ENCODE results near the gene USP32. TPM values are rescaled to one million over a fixed set of nuclear protein-coding genes. Genes with fewer than 3 reads are reported as not detected.

The USP32 gene
- total and polyA plus RNA-seq, 2 of the 8 experiments (the other 6 are each of a cell fraction or from before 2014, with no cell fraction given), result 29.6 to 112 TPM

DNA sequence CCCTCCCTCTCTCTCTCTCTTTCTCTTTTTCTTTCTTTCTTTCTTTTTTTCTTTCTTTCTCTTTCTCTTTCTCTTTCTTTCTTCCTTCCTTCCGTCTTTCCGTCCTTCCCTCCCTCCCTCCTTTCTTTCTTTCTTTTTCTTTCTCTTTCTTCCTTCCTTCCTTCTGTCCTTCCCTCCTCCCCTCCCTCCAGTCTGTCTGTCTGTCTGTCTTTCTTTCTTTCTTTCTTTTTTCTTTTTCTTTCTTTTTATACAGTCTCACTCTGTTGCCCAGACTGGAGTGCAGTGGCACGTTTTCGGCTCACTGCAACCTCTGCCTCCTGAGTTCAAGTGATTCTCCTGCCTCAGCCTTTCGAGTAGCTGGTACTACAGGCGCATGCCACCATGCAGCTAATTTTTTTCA, 227.8 kb downstream of the USP32 start:
- H2BK15ac ChIP-seq (ENCODE audit: low read length), result no peak overlapping the region
- peaks cover 0 to 36% (median 25%) of the 10 kb centered on the region in 4 experiments; a peak in 6 of 7 replicates for H3K4me1 ChIP-seq (replicated peaks in 1 of 4; ENCODE audit: control insufficient read depth in 3 of 4, insufficient read depth in 4 of 4, low read length in 3 of 4)
- DNase-seq (ENCODE audit: low read depth in 1 of 2, low spot score in 2 of 2), result no peak
- no peak overlapping the region for H3K4me2 ChIP-seq (ENCODE audit: insufficient read depth in 1 of 2, low read depth in 2 of 2, low read length in 2 of 2)
- H2BK20ac ChIP-seq (ENCODE audit: low read length), result no peak overlapping the region
- no peak for FAIRE-seq
- no peak overlapping the region for H3K27ac ChIP-seq (ENCODE audit: low read depth, low read length)
- H4K91ac ChIP-seq (replicated peaks; ENCODE audit: insufficient read length, low read length), result no peak overlapping the region
- no peak overlapping the region for H3K18ac ChIP-seq (ENCODE audit: extremely low read depth, low read length)
- no peak overlapping the region for H3K4ac ChIP-seq (replicated peaks; ENCODE audit: insufficient read length, low read depth, low read length)
- no peak overlapping the region for H2BK5ac ChIP-seq (ENCODE audit: low read depth, low read length)
- peaks cover 5% of the 10 kb centered on the region; the same call in 1 of the 2 replicates for H3K23me2 ChIP-seq (ENCODE audit: low read depth, low read length)
- H2BK12ac ChIP-seq (ENCODE audit: low read depth, low read length), result no peak overlapping the region
- H3K79me1 ChIP-seq (ENCODE audit: low read depth, low read length), result no peaks in the 10 kb centered on the region
- no peak overlapping the region for H4K8ac ChIP-seq (ENCODE audit: extremely low read depth, insufficient read depth, low read length)
- H3K4me3 ChIP-seq (ENCODE audit: extremely low read depth in 1 of 4, insufficient read depth in 2 of 4, low read depth in 3 of 4, low read length in 4 of 4), result no peak overlapping the region
- no peak overlapping the region for H2BK120ac ChIP-seq (replicated peaks; ENCODE audit: low read depth, low read length)
- H2AK5ac ChIP-seq (ENCODE audit: low read depth, low read length), result no peak overlapping the region
- CTCF ChIA-PET (ENCODE audit: partially characterized antibody), result interaction anchor here (0.6 to 9.0 kb wide), 4 partner anchors 9 to 307 kb away, joined by 3 to 148 read pairs (median 46); partner anchors contain the start of gene CA4
- POLR2A ChIA-PET (ENCODE audit: partially characterized antibody), result interaction anchor here (1.1 kb wide), 1 partner anchor 23 kb away, joined by 4 read pairs; no protein-coding TSS in a partner anchor
- no peak overlapping the region for H3K9ac ChIP-seq (replicated peaks in 1 of 4; ENCODE audit: extremely low read depth in 1 of 4, low read depth in 3 of 4, low read length in 3 of 4)
- H2AFZ ChIP-seq (ENCODE audit: low read length), result no peak overlapping the region
- no peak overlapping the region for H3K23ac ChIP-seq (ENCODE audit: insufficient read length)
- no peak overlapping the region for H3K14ac ChIP-seq (ENCODE audit: insufficient read length)
- H4K5ac ChIP-seq (ENCODE audit: insufficient read length, low read depth, low read length), result no peak overlapping the region
- 95% methylated on average over 6 of the region's 6 CpGs; no CpG with 5 or more reads in 1 of the 2 experiments for whole genome bisulfite sequencing, 2 experiments (ENCODE audit: extremely low coverage in 1 of 2, insufficient coverage in 1 of 2, insufficient read length in 1 of 2, insufficient replicate concordance in 2 of 2, low coverage in 1 of 2, low lambda C conversion rate in 2 of 2, missing lambda C conversion rate in 1 of 2)
- no peaks in the 10 kb centered on the region for H4K20me1 ChIP-seq (replicated peaks in 1 of 2; ENCODE audit: control insufficient read depth in 1 of 2, insufficient read depth in 2 of 2, low read length in 2 of 2)
- no peak overlapping the region for H3K56ac ChIP-seq (replicated peaks; ENCODE audit: insufficient read length, low read depth, low read length)
- H3K27me3 ChIP-seq (replicated peaks in 1 of 4; ENCODE audit: control insufficient read depth in 3 of 4, extremely low read depth in 1 of 4, insufficient read depth in 3 of 4, low read length in 3 of 4), result no peaks in the 10 kb centered on the region
- H3K79me2 ChIP-seq (ENCODE audit: control insufficient read depth in 1 of 2, insufficient read depth in 2 of 2, low read length in 2 of 2), result no peaks in the 10 kb centered on the region
- no peaks in the 10 kb centered on the region for H3K9me3 ChIP-seq (ENCODE audit: insufficient read depth in 2 of 2, low read depth in 1 of 2, low read length in 1 of 2)
- no peaks in the 10 kb centered on the region for H3K36me3 ChIP-seq (ENCODE audit: control insufficient read depth in 2 of 4, insufficient read depth in 4 of 4, low read length in 3 of 4)
- no peak for TF ChIP-seq POLR2AphosphoS5 (IDR thresholded peaks at IDR 0.05; ENCODE audit: low read depth, low read length)
- TF ChIP-seq TBP (IDR thresholded peaks at IDR 0.05; ENCODE audit: low read depth, low read length), result no peak
- no peak for TF ChIP-seq ATF3 (IDR thresholded peaks at IDR 0.05; ENCODE audit: insufficient read depth, low read depth, low read length)
- TF ChIP-seq YY1 (IDR thresholded peaks at IDR 0.05; ENCODE audit: low read depth, low read length), result no peak
- no peak for TF ChIP-seq USF2 (IDR thresholded peaks at IDR 0.05; ENCODE audit: low read length)
- TF ChIP-seq HDAC6 (IDR thresholded peaks at IDR 0.05; ENCODE audit: low read depth, low read length), result no peak
- no peak for TF ChIP-seq NANOG (IDR thresholded peaks at IDR 0.05; ENCODE audit: insufficient read depth, low read depth, low read length, poor library complexity, severe bottlenecking)
- TF ChIP-seq GTF2F1 (IDR thresholded peaks at IDR 0.05; ENCODE audit: borderline replicate concordance, low read depth, low read length), result no peak
- TF ChIP-seq BACH1 (IDR thresholded peaks at IDR 0.05; ENCODE audit: low read length), result no peak
- TF ChIP-seq TEAD4 (IDR thresholded peaks at IDR 0.05; ENCODE audit: low read depth, low read length), result no peak
- TF ChIP-seq NRF1 (IDR thresholded peaks at IDR 0.05; ENCODE audit: low read depth, low read length), result no peak
- TF ChIP-seq PHF8 (conservative IDR thresholded peaks at IDR 0.05; ENCODE audit: low read depth, low read length), result no peak
